HG02970 (cell line): ENCODE data around the gene CMIP.

Experiments used
- ATAC-seq: cut with Tn5 transposase; IDR thresholded peaks from one replicate; pipeline ENCODE4 v1.9.1; 2021; ENCODE audit warnings: mild to moderate bottlenecking, moderate library complexity, moderate number of reproducible peaks; ENCODE audit not compliant: unreplicated experiment, low FRiP score

Gene CMIP

GRCh38 chr16:81611721-81612120 is 167.1 kb downstream of the CMIP start:
- no peak for ATAC-seq

DNA sequence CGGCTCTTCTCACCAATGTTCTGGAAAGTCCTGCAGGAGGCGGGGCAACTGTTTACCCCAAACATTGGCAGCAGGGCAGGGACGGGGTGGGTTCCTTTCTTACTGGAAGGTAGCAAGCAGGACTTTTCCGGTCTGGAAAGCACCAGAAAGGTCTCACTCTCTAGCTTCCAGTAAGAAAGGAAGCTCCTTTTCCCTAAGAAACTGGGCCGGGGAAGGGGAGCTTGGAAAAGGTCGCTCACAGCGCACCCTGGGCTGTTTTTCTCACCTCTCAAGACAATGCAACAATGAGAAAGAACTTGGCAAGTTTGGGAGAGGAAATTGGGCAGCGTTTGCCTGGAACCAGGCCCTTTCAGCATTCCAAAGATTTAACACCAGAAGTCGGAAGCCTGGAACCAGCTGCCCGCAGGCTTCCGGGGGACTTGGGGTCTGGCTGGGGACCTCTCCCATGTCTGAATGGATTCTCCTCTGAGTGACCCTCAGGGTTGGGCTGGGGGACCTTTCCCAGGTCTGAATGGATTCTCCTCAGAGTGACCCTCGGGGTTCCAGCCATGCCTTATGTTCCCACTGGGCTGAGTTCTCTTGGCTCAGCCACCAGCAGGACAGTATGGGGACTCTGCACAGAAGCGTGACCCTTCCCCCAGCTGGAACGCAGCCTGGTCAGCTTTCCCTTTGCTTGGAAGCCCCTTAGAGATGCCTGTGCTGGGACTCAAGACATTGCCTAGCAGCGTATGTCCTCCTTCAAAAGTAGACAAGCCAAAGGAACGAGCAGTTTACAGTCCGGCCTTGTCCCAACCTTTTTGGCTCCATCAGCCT is 167.9 kb downstream of the CMIP start:
- no peak for ATAC-seq

DNA sequence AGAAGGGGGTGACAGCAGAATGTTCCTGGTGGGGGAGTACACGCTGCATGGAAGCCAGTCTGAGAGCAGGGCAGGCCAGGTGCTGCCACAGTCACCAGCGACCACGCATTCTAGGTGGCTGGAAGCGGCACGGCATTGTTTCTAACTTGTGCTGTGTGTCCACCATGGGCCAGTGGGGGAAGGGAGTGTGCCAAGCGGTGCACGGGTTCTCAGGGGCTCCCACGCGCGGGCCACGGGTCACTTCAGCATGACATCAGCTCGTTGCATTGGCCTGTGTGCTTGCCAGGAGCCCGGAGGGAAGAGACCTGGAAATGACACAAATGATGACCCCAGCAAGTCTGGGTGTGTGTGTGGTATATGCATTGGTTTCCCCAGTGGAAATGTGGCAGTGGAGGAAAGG is 169.6 kb downstream of the CMIP start:
- ATAC-seq: no peak

GRCh38 chr16:81614654-81615359 is 170.2 kb downstream of the CMIP start:
- no peak for ATAC-seq

DNA sequence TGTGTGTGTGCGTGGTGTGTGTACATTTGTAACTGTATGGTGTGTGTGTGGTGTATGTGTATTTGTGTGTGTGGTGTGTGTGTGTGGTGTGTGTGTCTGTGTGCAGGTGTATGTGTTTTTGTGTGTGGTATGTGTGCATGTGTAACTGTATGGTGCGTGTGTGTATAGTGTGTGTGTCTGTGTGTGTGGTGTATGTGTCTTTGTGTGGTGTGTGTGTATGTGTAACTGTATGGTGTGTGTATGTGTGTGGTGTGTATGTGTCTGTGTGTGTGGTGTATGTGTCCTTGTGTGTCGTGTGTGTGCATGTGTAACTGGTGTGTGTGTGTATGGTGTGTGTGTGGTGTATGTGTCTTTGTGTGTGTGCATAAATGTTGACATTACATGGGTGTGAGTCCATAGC is 170.8 kb downstream of the CMIP start:
- no peak for ATAC-seq

DNA sequence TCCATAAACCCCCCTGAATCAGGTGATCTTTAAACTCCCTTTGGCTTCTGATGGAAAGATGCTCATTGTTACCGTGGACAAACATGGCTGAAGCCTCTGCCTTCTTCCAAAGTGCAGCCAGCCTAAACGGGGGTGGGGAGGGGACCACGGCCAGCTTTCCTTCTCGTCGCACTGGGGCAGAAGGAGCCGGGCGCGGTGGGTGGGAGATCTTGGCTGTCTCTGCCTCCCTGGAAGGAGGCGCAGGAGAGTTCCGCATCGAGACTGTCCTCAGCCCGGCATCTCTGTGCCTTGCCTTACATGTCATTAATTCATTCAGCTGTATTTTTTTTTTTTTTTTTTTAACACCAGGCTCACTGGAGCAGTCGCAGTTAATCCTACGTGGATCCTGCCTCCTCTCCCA is 171.2 kb downstream of the CMIP start:
- no peak for ATAC-seq

DNA sequence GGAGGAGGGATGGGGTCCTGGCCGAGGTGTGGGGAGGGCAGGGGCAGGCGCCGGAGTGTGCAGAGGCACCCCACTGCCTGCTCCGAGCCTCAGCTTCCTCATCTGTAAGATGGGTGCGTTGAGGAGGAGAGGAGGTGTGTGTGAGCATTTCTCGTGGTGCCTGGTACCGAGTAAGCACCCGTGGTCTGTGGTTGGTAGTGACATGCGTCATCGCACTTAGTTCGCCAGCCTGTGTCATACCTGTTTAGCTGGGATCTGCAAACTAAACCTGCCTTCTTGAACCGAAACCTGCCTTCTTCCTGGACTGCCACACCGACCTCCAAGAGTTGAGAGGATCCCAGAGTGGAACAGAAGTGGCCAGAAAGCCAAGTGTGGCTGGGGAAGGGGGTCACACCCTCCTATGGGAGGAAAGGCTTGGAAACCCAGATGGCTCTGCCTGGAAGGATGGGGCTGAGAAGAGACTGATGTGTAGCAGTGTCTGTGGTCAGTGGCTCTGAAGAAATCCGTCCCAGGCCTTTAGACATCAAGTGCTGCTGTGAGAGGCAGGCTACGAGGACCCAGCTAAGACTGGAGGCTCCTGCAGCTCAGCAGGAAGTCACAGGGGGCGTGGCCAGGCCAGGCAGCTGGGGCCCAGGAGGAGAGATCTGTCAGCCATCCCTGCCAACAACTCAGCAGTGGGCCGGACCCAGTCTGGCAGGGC is 171.9 kb downstream of the CMIP start:
- no peak for ATAC-seq

DNA sequence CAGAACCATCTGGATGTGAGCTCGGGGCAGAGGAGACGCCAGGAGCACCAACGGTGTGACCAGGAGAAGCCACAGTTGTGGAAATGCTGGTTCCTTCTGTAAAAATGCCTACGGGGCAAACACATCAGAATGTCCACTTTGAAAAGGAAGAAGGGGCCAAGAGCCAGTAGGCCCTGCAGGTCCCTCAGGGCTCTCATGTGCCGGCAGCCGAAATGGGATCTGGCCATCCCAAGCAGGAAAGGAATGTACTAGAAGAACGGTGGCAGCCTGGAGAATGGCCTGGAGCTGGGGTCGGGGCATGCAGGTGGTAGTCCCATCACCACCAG is 172.4 kb downstream of the CMIP start:
- no peak for ATAC-seq

DNA sequence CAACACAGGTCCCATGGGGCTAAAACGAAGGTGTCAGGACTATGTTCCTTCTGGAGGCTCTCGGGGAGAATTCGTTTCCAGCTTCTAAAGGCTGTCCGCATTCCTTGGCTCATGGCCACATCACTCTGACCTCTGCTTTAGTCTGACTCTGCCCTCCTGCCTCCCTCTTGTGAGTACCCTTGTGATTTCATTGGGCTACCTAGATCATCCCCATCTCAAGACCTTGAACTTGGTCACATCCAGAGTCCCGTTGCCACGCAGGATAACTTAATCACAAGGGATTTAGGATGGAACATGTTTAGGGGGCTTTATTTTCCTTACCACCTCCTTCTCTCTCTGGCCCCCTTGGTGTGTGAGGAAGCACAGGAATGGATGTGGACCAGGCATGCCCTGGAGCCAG is 173.6 kb downstream of the CMIP start:
- ATAC-seq: no peak

- ATAC-seq: no peak
These were observed 174.1 kb downstream of the CMIP start for GRCh38 chr16:81618661-81619060.

DNA sequence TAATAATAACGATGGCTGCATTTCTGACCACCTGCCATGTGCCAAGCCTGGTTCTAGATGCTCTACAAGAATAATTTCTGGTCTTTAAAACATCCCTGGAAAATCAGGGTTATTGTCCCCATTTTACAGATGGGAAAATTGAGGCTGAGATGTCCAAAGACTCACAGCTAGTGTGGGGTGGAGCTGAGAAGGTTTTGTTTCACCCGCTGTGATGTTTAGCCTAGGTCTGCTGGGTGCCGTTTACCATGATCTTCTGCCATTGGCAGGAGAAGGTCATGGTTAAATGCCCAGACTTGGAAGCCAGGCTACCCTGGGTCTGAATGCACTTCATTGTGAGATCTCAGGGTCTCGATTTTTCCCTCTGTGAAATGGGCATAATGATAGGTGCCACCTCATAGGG is 175.4 kb downstream of the CMIP start:
- no peak for ATAC-seq

DNA sequence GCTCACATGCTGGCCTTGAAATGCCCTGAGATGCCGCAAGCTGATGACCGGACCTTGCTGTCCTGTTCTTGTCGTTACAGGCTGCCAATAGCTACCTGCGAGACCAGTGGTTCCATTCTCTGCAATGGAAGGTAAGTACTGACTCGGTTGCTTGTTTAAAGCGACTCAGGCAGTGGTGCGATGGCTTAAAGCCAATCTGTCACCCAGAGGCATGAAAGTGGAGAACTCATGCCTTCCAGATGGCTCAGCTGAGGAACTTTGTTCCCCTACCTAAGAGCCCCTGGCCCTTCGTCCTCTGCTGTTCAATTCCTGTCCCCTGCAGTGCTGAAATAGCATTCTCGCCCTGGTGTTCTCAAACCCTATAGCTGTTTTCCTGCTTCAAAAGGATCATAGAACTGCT is 176.2 kb downstream of the CMIP start:
- ATAC-seq: no peak

DNA sequence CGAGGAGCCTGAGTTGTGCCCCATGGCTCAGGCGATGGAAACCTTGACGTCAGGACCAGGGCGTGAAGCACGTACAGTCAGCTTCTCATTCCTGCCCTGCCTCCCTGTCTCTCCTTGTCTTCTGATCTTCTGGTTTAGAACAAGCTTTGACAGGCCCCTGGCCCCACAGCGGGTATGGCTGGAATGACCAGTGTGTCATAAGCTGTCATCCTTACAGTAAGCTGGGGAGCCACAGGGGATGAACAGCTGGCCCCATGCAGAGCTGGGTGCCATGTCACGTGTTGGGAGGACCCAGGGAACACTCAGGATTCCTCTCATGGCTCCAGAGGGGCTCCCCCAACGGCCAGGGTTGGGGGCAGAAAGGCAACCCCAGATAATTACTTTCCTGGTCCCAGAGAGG is 176.9 kb downstream of the CMIP start:
- no peak for ATAC-seq

GRCh38 chr16:81623365-81624102 is 178.9 kb downstream of the CMIP start:
- ATAC-seq: no peak

DNA sequence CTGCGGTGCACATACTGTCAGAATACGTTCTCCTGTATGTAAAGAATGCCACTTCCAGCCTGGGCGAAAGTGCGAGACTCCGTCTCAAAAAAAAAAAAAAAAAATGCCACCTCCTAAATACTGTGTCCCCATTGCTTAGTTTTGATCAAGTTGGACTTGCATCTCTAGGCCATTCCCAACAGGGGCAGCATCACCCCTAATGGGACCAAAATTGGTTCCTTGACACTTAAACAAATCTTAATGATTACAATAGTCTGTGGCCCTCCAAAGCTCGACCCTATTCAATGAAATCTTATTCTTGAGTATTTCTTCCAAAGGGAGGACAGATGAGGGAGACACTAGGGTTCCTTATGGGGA is 179.8 kb downstream of the CMIP start:
- ATAC-seq: no peak

DNA sequence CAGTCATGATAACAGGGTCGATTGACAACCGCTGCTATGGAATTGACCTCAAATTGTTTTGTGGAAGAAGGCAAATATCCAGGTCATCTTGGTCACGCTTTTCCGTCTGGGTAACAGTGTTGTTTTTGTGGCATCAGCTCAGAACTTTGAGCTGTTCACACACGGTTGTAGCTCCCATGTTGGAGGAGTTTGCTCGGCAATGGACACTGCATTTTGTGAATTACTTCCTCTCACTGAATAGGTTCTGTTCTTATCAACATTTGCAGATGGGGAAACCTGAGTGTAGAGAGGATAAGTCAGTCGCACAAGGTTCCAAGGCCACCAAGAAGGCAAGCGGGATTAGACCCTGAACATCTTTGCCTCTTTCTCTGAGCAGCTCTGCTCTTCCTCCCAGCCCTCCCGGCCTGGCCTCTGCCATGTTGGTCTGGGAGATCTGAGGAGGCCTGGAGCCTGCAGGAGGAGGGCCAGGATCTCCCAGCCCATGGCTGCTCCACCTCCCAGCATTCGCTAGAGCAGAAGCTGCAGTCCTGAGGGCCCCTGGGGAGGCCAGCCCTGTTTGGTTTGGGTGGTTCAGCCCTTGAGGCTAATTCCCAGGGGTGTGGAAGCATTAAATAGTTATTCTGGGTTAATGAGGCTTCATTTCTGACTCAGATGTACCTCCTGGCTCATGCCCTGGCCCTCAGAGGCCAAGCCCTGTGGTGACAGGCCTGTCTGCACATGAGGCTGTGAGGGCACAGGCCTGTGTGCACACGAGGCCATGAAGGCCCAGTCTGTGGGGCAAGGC is 180.3 kb downstream of the CMIP start:
- no peak for ATAC-seq

GRCh38 chr16:81625544-81626153 is 181.0 kb downstream of the CMIP start:
- ATAC-seq: no peak

GRCh38 chr16:81626181-81626674 is 181.6 kb downstream of the CMIP start:
- ATAC-seq: no peak

DNA sequence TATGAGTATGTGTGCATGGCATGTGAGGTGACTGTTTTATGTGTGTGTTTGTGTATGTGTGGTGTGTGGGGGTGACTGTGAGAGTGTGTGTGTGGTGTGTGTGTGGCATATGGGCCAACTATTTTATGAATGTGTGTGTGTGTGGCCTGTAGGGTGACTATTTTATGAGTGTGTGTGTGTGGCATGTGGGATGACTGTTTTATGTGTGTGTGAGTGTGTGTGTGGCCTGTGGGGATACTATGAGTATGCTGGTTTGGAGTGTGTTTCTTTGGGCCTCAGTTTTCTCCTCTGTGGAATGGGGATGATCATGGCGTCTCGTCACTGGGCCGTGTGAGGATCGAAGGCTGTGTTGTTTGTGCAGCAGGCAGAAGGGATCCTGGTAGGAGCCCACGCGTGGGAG is 182.4 kb downstream of the CMIP start:
- no peak for ATAC-seq
